Choroid plexus epithelial cell (primary cell): ENCODE data around the gene GNG12.
"Not testable (repeated sequence)": the region's sequence is repeated elsewhere in the genome, so short reads cannot be mapped to it uniquely, and the experiment has no call there.

Source experiments
- DNase-seq: peaks from one replicate; pipeline ENCODE4 v3.0.0-alpha.2; 2010; ENCODE audit warnings: low read depth
- H3K4me3 ChIP-seq: 2 replicates; pipeline ENCODE4 v1.5.1; 2011; ENCODE audit warnings: low read depth, mild to moderate bottlenecking, control low read depth, low read length, moderate library complexity
- CTCF ChIP-seq: conservative IDR thresholded peaks from 2 replicates; pipeline ENCODE4 v1.5.1; 2011; ENCODE audit warnings: low read depth, mild to moderate bottlenecking, control low read depth, inconsistent platforms, low read length, moderate library complexity

The GNG12 gene

GRCh38 chr1:67668660-67669059 is 164.6 kb downstream of the GNG12 start:
- no peak for TF ChIP-seq CTCF
- no peak overlapping the region for H3K4me3 ChIP-seq
- DNase-seq, result no peak

GRCh38 chr1:67666636-67667035 is 166.6 kb downstream of the GNG12 start:
- DNase-seq, result no peak
- no peak for TF ChIP-seq CTCF
- H3K4me3 ChIP-seq, result no peak overlapping the region

GRCh38 chr1:67665307-67665706 is 168.0 kb downstream of the GNG12 start:
- not testable (repeated sequence) for DNase-seq, H3K4me3 ChIP-seq

GRCh38 chr1:67664048-67664447 is 169.2 kb downstream of the GNG12 start:
- TF ChIP-seq CTCF, result no peak
- H3K4me3 ChIP-seq, result no peak overlapping the region
- no peak for DNase-seq

- H3K4me3 ChIP-seq, result no peak overlapping the region
- TF ChIP-seq CTCF, result no peak
- no peak for DNase-seq
Observed at GRCh38 chr1:67662884-67663283, 170.4 kb downstream of the GNG12 start.

- no peak for DNase-seq
- no peak overlapping the region for H3K4me3 ChIP-seq
- no peak for TF ChIP-seq CTCF
Observed at GRCh38 chr1:67659229-67659628, 174.0 kb downstream of the GNG12 start.

- not testable (repeated sequence) for H3K4me3 ChIP-seq, DNase-seq
Observed at GRCh38 chr1:67657152-67657551, 176.1 kb downstream of the GNG12 start.

- H3K4me3 ChIP-seq, result no peak overlapping the region
- no peak for TF ChIP-seq CTCF
- no peak for DNase-seq
Observed at GRCh38 chr1:67655581-67655980, 177.7 kb downstream of the GNG12 start.
